Esophagus (tissue), 2 donors: ENCODE results near the gene UBE2L6. TPM values are rescaled to one million over a fixed set of nuclear protein-coding genes. Genes with fewer than 3 reads are reported as not detected.

Experiments used
- H3K27ac ChIP-seq, 2 donors: one replicate each; pipeline ENCODE4 v1.5.1; 2013; ENCODE audit warnings: low read depth in 2 of 2, mild to moderate bottlenecking in 2 of 2, inconsistent platforms in 1 of 2, low read length in 1 of 2, moderate library complexity in 1 of 2
- H3K27me3 ChIP-seq, 2 donors: one replicate each; pipeline ENCODE4 v1.6.1; 2013; ENCODE audit warnings: low read length in 2 of 2, control low read depth in 1 of 2, mild to moderate bottlenecking in 1 of 2; ENCODE audit not compliant: insufficient read depth in 2 of 2, control insufficient read depth in 1 of 2
- H3K36me3 ChIP-seq, 2 donors: one replicate each; pipeline ENCODE4 v1.6.1; 2013; ENCODE audit warnings: low read length in 1 of 2; ENCODE audit not compliant: control insufficient read depth in 2 of 2, insufficient read depth in 2 of 2
- H3K4me1 ChIP-seq, 2 donors: one replicate each; pipeline ENCODE4 v1.6.1; 2013; ENCODE audit warnings: low read length in 1 of 2; ENCODE audit not compliant: control insufficient read depth in 2 of 2, insufficient read depth in 2 of 2
- H3K4me3 ChIP-seq, 2 donors: one replicate each; pipeline ENCODE4 v1.5.1; 2013; ENCODE audit warnings: low read length in 2 of 2, mild to moderate bottlenecking in 2 of 2, low read depth in 1 of 2, moderate library complexity in 1 of 2
- H3K9me3 ChIP-seq, 2 donors: one replicate each; pipeline ENCODE4 v1.6.1; 2013; ENCODE audit warnings: mild to moderate bottlenecking in 2 of 2, low read depth in 1 of 2, low read length in 1 of 2, moderate library complexity in 1 of 2; ENCODE audit not compliant: control insufficient read depth in 2 of 2, insufficient read depth in 1 of 2
- WGBS, 2 donors: extraction: QIAGEN DNeasy Blood & Tissue Kit; methylation state at CpG; one replicate each; pipeline ENCODE4 v1.1.7; 2013; 5-methylcytosine and 5-hydroxymethylcytosine counted together
- polyA plus RNA-seq, 2 donors: library from polyadenylated mRNA; stranded (reverse); fragments of 200-250 nt; gene quantifications; one replicate each; pipeline ENCODE4 v1.2.3, GENCODE V29; 2013
- donor health status: healthy with polysubstance abuse.
- donor health status: Bipolar disorder and iron deficiency.

UBE2L6 gene
- polyA plus RNA-seq, 2 donors: 10.3 to 28.1 TPM

- Histone ChIP-seq H3K36me3 (no peaks in the 10 kb centered on the region), H3K9me3 (no peaks in the 10 kb centered on the region), H3K4me1 (no peaks in the 10 kb centered on the region), H3K27me3 (no peaks in the 10 kb centered on the region), H3K4me3 (no peak overlapping the region), H3K27ac (no peak overlapping the region)
- WGBS, 2 donors: 90 to 96% methylated on average over 1 of the region's 1 CpG
These were observed 61.0 kb downstream of the UBE2L6 start for GRCh38 chr11:57506522-57506921.

- Histone ChIP-seq H3K27me3 (no peaks in the 10 kb centered on the region), H3K27ac (no peak overlapping the region), H3K4me1 (peaks cover 0 to 4% of the 10 kb centered on the region in 2 donors), H3K36me3 (no peaks in the 10 kb centered on the region), H3K9me3 (no peaks in the 10 kb centered on the region), H3K4me3 (no peak overlapping the region)
- WGBS, 2 donors: 75 to 83% methylated on average over 4 of the region's 4 CpGs
These were observed 63.0 kb downstream of the UBE2L6 start for GRCh38 chr11:57504511-57504910.

- no peaks in the 10 kb centered on the region for H3K36me3 ChIP-seq
- no peak overlapping the region for H3K4me3 ChIP-seq
- no peak overlapping the region for H3K27ac ChIP-seq
- no peaks in the 10 kb centered on the region for H3K27me3 ChIP-seq
- H3K9me3 ChIP-seq: no peaks in the 10 kb centered on the region
- H3K4me1 ChIP-seq: peaks cover 0 to 4% of the 10 kb centered on the region in 2 donors
These were observed 64.6 kb downstream of the UBE2L6 start for GRCh38 chr11:57502870-57503269.

- Histone ChIP-seq H3K4me3 (no peak overlapping the region), H3K9me3 (no peaks in the 10 kb centered on the region), H3K36me3 (no peaks in the 10 kb centered on the region), H3K4me1 (peaks cover 0 to 4% of the 10 kb centered on the region in 2 donors), H3K27me3 (no peaks in the 10 kb centered on the region), H3K27ac (no peak overlapping the region)
- 90 to 95% methylated on average over 3 of the region's 3 CpGs for WGBS, 2 donors
These were observed 65.1 kb downstream of the UBE2L6 start for GRCh38 chr11:57502376-57502775.

GRCh38 chr11:57501953-57502352 is 65.5 kb downstream of the UBE2L6 start:
- no peak overlapping the region for H3K4me3 ChIP-seq
- H3K9me3 ChIP-seq: no peaks in the 10 kb centered on the region
- H3K36me3 ChIP-seq: no peaks in the 10 kb centered on the region
- H3K27me3 ChIP-seq: no peaks in the 10 kb centered on the region
- 46 to 56% methylated on average over 4 of the region's 4 CpGs for whole genome bisulfite sequencing, 2 donors
- no peak overlapping the region for H3K27ac ChIP-seq
- peaks cover 0 to 4% of the 10 kb centered on the region in 2 donors for H3K4me1 ChIP-seq

Other genes with a start within 250 kb of the UBE2L6 start
- 100 to 1,000 TPM; 114 to 249 TPM for gene TNKS1BP1, start 242.7 kb downstream of the UBE2L6 start, polyA plus RNA-seq
- gene SSRP1, start 231.8 kb downstream of the UBE2L6 start, polyA plus RNA-seq: 10 to 100 TPM; 18.8 to 67.4 TPM
- gene P2RX3, start 229.3 kb downstream of the UBE2L6 start, polyA plus RNA-seq: not detected
- gene PRG3, start 186.5 kb downstream of the UBE2L6 start, polyA plus RNA-seq: not detected
- under 1 TPM; 0.45 to 0.60 TPM for gene PRG2, start 177.0 kb downstream of the UBE2L6 start, polyA plus RNA-seq
- 10 to 100 TPM; 24.0 to 28.9 TPM for gene SLC43A3, start 140.6 kb downstream of the UBE2L6 start, polyA plus RNA-seq
- gene RTN4RL2, start 107.1 kb downstream of the UBE2L6 start, polyA plus RNA-seq: under 1 TPM; 0.20 to 0.49 TPM
- 1 to 10 TPM; 2.5 to 3.7 TPM for gene SLC43A1, start 52.0 kb downstream of the UBE2L6 start, polyA plus RNA-seq
- gene TIMM10, start 36.9 kb downstream of the UBE2L6 start, polyA plus RNA-seq: 10 to 100 TPM; 38.8 to 61.6 TPM
- not detected for gene SMTNL1, start 30.1 kb downstream of the UBE2L6 start, polyA plus RNA-seq
- 10 to 100 TPM; 36.5 to 99.3 TPM for gene SERPING1, start 30.0 kb upstream of the UBE2L6 start, polyA plus RNA-seq
- gene YPEL4, start 82.2 kb upstream of the UBE2L6 start, polyA plus RNA-seq: under 1 TPM; 0.35 to 0.39 TPM
- 10 to 100 TPM in 1 of 2 donors, 1 to 10 TPM in 1; 4.4 to 11.4 TPM for gene CLP1, start 90.1 kb upstream of the UBE2L6 start, polyA plus RNA-seq
- 10 to 100 TPM; 57.4 to 59.7 TPM for gene ZDHHC5, start 100.4 kb upstream of the UBE2L6 start, polyA plus RNA-seq
- 10 to 100 TPM in 1 of 2 donors, 1 to 10 TPM in 1; 6.2 to 11.9 TPM for gene MED19, start 144.5 kb upstream of the UBE2L6 start, polyA plus RNA-seq
- gene TMX2, start 144.9 kb upstream of the UBE2L6 start, polyA plus RNA-seq: 10 to 100 TPM; 37.1 to 68.9 TPM
- 100 to 1,000 TPM in 1 of 2 donors, 10 to 100 TPM in 1; 87.4 to 115 TPM for gene SELENOH, start 173.8 kb upstream of the UBE2L6 start, polyA plus RNA-seq
- under 1 TPM in 1 of 2 donors, not detected in 1; 0.02 TPM for gene BTBD18, start 184.1 kb upstream of the UBE2L6 start, polyA plus RNA-seq
- gene CTNND1, start 194.1 kb upstream of the UBE2L6 start, polyA plus RNA-seq: 100 to 1,000 TPM in 1 of 2 donors, 10 to 100 TPM in 1; 89.7 to 125 TPM